Neural cell (in vitro differentiated cells): ENCODE data around the gene NAA38.

Experiments
- MXI1 ChIP-seq: fragments of 450-650 bp; conservative IDR thresholded peaks from 2 replicates; pipeline ENCODE4 v1.6.1; 2014; ENCODE audit warnings: antibody characterized with exemption, mild to moderate bottlenecking; ENCODE audit not compliant: poor library complexity, severe bottlenecking
- TAF1 ChIP-seq: IDR thresholded peaks from 2 replicates; pipeline ENCODE4 v1.6.1; 2012; ENCODE audit warnings: low read depth
- TF ChIP-seq, protein P1 (sequence below): fragments of 450-650 bp; IDR thresholded peaks from 2 replicates; pipeline ENCODE4 v1.5.1; 2014; ENCODE audit warnings: antibody characterized with exemption, mild to moderate bottlenecking, moderate library complexity; ENCODE audit not compliant: poor library complexity, severe bottlenecking

DNA sequence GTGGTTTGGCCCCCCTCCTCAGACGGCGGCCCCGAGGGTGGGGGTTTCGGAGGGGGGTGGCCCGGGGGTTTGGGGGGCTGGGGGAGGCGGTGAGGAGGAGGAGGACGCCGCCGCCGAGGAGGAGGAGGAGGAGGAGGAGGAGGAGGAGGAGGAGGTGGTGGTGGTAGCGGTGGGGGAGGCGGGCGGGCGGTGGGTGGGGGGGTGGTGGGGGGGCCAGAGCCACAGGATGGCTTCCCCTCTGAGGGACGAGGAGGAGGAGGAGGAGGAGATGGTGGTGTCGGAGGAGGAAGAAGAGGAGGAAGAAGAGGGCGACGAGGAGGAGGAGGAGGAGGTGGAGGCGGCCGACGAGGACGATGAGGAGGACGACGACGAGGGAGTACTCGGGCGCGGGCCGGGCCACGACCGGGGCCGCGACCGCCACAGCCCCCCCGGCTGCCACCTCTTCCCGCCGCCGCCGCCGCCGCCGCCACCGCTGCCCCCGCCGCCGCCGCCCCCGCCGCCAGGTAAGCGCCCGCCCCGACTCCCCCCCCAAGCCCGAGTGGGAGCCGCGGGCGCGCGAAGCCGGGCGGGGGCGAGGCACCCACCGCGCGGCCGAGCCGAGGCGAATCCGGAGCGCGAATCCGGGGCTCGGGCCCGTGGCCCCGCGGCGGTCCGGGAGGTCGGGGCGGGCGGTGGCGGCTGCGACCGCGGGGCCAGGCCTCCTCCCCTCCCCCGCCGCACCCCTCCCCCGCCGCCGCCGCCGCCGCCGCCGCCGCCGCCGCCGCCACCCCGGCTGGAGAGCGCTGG, 27.4 kb upstream of the NAA38 start:
- TF ChIP-seq, protein P1, sequence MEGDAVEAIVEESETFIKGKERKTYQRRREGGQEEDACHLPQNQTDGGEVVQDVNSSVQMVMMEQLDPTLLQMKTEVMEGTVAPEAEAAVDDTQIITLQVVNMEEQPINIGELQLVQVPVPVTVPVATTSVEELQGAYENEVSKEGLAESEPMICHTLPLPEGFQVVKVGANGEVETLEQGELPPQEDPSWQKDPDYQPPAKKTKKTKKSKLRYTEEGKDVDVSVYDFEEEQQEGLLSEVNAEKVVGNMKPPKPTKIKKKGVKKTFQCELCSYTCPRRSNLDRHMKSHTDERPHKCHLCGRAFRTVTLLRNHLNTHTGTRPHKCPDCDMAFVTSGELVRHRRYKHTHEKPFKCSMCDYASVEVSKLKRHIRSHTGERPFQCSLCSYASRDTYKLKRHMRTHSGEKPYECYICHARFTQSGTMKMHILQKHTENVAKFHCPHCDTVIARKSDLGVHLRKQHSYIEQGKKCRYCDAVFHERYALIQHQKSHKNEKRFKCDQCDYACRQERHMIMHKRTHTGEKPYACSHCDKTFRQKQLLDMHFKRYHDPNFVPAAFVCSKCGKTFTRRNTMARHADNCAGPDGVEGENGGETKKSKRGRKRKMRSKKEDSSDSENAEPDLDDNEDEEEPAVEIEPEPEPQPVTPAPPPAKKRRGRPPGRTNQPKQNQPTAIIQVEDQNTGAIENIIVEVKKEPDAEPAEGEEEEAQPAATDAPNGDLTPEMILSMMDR = no peak
- TF ChIP-seq TAF1 (no peak), MXI1 (no peak)
